ENCODE results near the gene CYBB. TPM values are rescaled to one million over a fixed set of nuclear protein-coding genes. Genes with fewer than 3 reads are reported as not detected.

Gene CYBB
- polyA plus RNA-seq, 12 donors: 11.2 to 28.6 (median 19.2) TPM; not detected in 1

- DNase-seq: no peak
Observed at GRCh38 chrX:37781814-37782213, 2.0 kb downstream of the CYBB start.

- no peak for DNase-seq
Observed at GRCh38 chrX:37782359-37782758, 2.5 kb downstream of the CYBB start.

DNA sequence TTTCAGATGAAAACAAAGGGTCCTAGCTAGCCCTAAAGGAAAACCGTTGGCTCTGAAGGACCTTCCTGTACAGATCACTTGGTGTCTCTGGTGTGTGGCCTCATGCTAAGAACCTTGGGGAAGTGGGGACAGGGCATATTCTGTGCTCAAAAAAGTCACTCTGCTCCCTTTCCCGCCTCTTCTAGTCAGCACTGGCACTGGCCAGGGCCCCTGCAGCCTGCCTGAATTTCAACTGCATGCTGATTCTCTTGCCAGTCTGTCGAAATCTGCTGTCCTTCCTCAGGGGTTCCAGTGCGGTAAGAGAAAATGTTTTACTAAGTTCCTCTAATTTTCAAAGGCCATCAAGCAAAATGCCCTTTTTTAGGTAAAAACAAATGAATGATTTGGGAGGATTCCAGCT, 3.4 kb downstream of the CYBB start:
- DNase-seq: no peak

GRCh38 chrX:37785569-37785968, 5.7 kb downstream of the CYBB start:
- DNase-seq: no peak

GRCh38 chrX:37786624-37787422, 7.0 kb downstream of the CYBB start:
- no peak for DNase-seq

DNA sequence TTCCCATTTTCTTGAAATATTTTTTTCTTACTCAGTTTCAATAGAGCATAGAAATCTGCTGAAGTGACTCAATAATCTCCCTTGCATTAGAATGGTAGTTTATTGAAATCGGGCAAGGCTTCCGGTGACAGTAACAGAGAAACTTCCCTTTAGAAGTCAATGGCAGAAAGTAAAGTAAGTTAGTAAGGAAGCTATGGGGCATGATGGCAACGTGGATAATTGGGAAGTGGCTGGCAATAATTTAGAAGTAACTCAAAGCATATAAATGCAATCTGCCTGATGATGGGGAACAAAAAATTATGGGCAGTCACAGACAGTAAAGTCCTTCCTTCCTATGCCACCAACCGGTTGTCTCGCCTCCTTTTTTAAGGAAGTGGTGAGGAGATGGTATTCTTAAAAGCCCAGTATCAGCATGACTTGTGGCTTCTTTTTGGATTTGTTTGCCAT, 7.6 kb downstream of the CYBB start:
- no peak for DNase-seq

GRCh38 chrX:37796310-37796709, 16.5 kb downstream of the CYBB start:
- no peak for DNase-seq

DNA sequence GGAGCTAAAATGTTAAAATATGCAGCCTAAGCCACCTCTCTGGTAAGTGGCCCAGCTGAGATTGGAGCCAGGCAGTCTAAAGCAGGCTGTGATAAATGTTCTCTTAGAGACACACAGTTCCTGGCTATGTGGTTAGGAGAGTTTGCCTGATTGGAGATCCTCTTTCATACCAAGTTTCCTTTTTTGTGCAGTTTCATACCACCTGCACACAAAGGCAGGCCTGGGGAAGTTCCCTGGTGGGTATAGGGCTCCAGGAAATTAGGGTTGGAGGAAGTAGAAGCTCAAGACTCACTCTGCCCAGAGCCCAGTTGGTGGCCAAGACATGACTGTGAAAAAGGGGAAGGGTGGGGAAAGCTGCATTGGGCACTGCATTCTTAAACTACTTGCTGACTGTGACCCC, 16.9 kb downstream of the CYBB start:
- DNase-seq: no peak

- DNase-seq: no peak
Observed at GRCh38 chrX:37799936-37800335, 20.1 kb downstream of the CYBB start.

- DNase-seq: no peak
Observed at GRCh38 chrX:37800717-37801116, 20.9 kb downstream of the CYBB start.

DNA sequence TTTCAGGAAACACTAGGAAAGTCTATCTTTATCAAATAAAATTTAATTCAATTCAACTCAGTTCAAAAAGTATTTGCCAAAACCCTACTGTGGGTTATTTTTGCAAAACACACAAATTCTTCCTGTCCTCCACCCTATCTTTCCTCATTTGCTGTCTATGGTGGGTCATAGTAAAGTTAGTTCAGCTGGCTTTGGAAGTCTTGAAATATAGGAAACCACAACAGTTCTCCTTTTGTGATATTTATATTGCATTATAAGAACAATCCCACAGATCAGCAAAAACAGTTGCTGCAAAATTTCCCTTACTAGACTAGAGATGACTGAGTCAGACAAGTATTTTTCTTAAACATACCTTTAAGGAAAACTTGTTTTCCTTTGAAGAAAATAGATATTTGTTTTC, 22.2 kb downstream of the CYBB start:
- no peak for DNase-seq

GRCh38 chrX:37803057-37803456, 23.2 kb downstream of the CYBB start:
- no peak for DNase-seq

GRCh38 chrX:37809970-37810369, 30.1 kb downstream of the CYBB start:
- no peak for DNase-seq

- no peak for DNase-seq
Observed at GRCh38 chrX:37812110-37812509, 32.3 kb downstream of the CYBB start.

DNA sequence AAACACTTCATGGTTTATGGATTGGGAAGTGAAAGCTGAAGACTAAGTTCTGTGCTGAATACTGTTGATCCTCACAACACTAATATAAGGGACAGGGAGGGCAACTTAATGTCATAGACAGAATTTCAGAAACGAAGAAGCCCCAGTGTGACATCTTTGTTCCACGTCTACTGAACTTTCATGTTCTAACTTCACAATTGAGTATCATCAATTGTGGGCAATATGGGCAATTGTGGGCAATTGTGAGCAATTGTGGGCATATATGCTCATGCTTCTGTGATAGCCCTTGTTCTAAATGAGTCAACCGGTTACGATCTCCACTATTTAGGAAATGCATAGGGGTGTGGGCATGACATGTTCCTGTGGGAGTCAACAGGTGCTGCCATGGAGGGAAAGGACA, 33.7 kb downstream of the CYBB start:
- DNase-seq: no peak

DNA sequence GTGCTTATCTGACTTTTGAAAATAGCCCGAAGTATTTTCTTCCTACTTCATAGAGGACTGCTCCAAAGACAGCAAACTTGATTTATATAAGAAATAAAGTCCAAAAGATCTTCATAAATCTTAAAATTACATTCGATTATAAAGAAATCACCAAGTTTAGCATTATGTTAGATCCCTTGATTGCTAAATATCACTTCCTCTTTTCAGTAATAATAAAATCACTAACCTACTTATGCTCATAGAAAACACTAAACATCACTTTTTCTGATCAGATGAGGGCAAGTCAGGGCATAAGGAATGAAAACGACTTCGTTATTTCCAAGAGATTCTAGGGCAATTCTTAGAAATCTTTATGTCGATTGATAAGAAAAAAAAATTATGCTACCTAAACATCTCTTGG, 35.5 kb downstream of the CYBB start:
- DNase-seq: no peak

GRCh38 chrX:37816766-37817165, 36.9 kb downstream of the CYBB start:
- no peak for DNase-seq

DNA sequence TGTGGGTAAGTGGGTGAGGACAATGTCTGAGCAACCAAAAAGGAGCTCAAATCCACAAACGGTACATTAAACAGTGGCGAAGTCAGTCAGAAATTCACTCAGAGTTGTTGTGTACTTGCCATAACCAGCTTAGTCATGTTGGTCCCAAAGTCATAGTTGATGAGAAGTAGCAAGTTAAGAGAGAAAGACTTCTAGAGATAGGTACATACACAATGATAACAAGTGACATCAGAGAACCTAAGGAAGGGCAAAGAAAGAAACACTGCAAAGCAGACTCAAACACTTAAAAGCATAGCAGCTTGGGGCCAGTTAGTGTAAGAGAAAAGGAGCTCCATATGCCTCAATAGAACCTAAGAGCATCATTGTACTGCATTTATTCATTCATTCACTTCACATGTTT, 37.3 kb downstream of the CYBB start:
- no peak for DNase-seq

DNA sequence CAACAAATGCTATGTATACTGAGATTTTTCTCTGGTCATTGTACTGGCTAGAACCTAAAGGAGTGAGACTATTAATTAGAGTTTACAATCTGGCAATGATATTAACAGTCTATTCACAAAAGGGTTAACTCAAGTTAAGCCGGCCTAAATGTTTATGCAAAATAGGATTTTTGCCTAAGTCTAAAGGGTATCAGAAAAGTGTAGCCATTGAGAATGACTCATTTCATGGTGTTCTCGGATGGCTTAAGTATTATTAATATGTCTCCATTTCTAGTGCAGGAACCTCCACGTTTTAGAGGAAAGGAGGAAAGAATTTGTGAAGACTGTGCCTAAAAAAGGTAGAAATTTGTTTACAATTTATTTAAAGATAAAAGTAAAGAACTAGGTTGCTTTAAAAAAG, 37.7 kb downstream of the CYBB start:
- DNase-seq: no peak

DNA sequence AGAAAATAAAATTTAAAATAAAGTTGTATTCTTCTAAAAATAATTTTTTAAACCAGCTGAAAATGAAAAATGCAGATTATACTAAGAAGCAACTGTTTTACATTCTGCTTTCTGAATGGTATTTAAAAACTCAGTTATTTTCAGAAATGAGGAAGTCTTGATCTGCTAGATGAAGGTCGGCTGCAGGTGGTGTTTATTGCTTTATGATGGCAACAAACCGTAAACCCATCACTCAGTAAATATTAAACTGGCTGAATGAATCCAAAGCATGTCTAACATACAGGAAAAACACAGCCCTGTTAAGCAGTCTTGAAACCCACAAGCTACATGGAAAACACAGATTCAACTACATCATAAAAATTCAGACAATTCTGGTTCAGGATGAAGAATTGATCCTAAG, 38.2 kb downstream of the CYBB start:
- no peak for DNase-seq

DNA sequence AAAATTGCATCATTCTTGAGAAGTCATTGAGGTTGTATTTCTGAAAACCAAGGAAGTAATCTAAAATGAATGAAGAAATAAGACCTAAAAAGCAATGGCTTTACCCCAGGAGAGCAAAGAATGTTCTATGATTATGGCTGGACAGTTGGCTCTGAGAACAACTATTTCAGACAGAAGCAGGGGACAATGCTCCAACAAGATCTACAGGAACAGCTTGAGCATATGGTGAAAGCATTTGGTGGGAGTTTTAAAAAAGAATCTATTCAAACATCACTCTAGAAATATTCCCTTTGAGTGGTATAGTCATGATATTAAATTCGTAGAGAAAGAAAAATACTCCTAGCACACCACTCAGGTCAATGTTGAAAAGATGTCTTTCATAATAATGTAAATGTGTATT, 40.8 kb downstream of the CYBB start:
- DNase-seq: no peak

- DNase-seq: no peak
Observed at GRCh38 chrX:37824491-37825214, 44.8 kb downstream of the CYBB start.

DNA sequence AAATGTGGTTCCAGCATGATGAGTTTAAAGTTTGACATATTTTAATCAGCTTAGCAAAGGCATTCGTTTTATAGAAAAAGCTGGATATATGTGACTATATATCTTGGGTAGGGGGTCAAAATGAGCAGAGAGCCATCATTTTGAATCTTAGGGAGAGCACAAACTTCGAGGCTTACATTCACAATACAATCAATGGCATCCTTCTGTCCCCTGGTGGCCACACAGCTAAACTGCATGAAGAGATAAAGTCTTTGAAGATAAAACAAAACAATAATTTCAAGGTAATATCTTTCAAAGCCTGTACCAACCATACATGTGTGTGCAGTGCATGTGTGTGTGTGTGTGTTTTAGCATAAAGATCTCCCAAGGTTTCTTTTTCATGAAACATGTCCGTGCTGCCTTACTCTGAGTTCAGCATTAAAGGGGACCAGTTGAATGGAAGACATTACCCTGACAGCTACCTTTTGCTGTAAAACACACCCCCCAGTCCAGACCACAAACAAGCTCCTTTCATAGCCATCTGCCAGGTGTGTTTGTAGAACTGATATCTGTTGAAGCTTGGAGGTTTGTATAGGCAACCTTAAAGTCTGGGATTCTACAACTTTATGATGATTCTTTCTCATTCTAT, 45.5 kb downstream of the CYBB start:
- peak; percentile 25 for DNase-seq
